VCaP (cell line): ENCODE measurements around the gene UBE2L3.
"Not testable (repeated sequence)": the region's sequence is repeated elsewhere in the genome, so short reads cannot be mapped to it uniquely, and the experiment has no call there.

Source experiments
- H3K27ac ChIP-seq: fragments of 450-650 bp; 2 replicates; pipeline ENCODE4 v1.5.1; 2017
- CTCF ChIP-seq: fragments of 450-650 bp; conservative IDR thresholded peaks from 2 replicates; pipeline ENCODE4 v1.5.1; 2017; ENCODE audit warnings: mild to moderate bottlenecking, moderate library complexity

The UBE2L3 gene

GRCh38 chr22:21634081-21634480 lies 66.6 kb downstream of the UBE2L3 start:
- TF ChIP-seq CTCF = no peak
- no peak overlapping the region for H3K27ac ChIP-seq

GRCh38 chr22:21634844-21635243 lies 67.3 kb downstream of the UBE2L3 start:
- TF ChIP-seq CTCF = no peak
- no peak overlapping the region for H3K27ac ChIP-seq

- no peak for TF ChIP-seq CTCF
- H3K27ac ChIP-seq = no peak overlapping the region
Measured at GRCh38 chr22:21635771-21636510, 68.4 kb downstream of the UBE2L3 start.

- no peak overlapping the region for H3K27ac ChIP-seq
- no peak for TF ChIP-seq CTCF
Measured at GRCh38 chr22:21636629-21637218, 69.2 kb downstream of the UBE2L3 start.

GRCh38 chr22:21637450-21637849 lies 69.9 kb downstream of the UBE2L3 start:
- not testable (repeated sequence) for H3K27ac ChIP-seq

- TF ChIP-seq CTCF = no peak
- no peak overlapping the region for H3K27ac ChIP-seq
Measured at GRCh38 chr22:21639359-21639758, 71.8 kb downstream of the UBE2L3 start.

GRCh38 chr22:21640810-21641209 lies 73.3 kb downstream of the UBE2L3 start:
- peak overlapping the region; percentile 78 for H3K27ac ChIP-seq
- TF ChIP-seq CTCF = no peak

- peak; percentile 83 for TF ChIP-seq CTCF
- H3K27ac ChIP-seq = peak overlapping the region; percentile 78
Measured at GRCh38 chr22:21641417-21641788, 73.9 kb downstream of the UBE2L3 start.
